Stimulated activated CD8-positive, alpha-beta memory T cell treated with anti-CD3 and anti-CD28 coated beads, Interleukin-7, amount 100 ng/mL, for 48 hours (primary cell): ENCODE measurements around the gene CORO1C.
"Not testable (repeated sequence)": the region's sequence is repeated elsewhere in the genome, so short reads cannot be mapped to it uniquely, and the experiment has no call there.

Experiments
- DNase-seq, 2 donors: peaks; one replicate each; pipeline ENCODE4 v3.0.0-alpha.2; 2020; ENCODE audit warnings: low read depth in 1 of 2; ENCODE audit errors: extremely low read depth in 1 of 2

CORO1C gene

DNA sequence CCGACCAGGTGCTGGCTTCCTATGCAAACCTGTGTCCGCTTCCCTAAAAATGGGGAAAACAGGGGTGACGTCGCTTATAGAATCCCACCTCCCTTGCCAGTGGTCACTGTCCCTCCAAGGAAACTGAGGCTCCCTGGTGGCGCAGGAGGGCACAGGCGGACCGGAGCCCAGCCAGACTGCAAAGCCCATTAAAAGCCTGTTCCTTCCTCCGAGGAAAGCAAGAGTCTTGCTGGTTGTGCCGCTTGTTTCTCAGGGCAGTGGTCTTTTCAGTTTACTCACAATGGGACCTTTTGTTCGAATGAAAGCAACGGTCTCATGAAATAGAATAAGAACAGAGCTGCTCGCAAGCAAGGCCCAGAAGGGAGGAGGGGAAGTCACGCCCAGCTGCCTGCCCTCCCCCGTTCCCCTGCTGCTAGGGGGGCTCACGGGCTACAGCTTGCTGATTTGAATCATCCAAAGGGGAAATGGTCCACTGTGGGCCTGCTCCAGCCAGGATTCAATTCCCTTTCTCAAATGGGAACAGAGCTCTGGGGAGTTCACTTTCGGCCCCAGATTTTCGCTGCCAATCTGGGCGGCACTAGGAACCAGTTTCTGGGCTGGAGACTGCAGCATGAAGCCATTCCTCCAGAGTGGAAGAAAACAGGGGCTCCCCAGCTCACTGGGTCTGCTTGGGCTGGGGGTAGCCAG, 93.0 kb downstream of the CORO1C start:
- DNase-seq = no peak

DNA sequence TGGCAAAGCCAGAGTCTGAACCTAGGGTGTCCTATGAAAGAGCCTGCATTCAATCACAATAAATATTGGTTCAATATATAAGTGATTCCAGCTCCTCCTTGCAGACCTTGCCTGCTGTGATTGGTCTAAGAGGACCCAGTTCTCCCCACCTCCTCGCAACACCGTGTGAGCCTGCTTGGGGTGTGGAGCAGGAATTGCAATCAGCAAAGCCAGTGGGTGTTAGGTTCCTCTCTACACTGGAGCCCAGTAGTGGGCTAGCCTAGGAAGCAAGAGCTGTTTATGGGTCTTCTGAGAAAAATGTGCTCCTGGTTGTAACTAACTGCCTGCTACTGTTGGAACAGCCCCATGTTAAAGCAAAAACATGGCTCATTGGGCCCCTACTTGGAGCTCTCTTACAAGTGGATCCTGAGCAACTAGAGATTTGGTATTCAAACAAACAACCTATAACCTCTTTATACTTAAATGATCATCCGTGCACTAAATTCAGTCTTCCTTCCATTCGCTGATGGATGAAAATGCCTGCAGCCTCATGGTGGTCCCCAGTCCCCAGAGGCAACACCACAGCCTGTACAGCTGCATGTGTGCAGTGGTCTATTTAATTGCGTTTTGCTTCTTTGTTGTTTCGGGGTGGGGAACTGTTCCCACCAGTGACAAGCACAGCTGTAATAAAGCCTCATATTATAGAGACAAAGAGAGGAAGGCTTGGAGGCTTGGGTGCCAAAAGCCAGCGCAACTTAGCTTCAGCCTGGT, 93.9 kb downstream of the CORO1C start:
- DNase-seq = no peak

- DNase-seq = no peak
Measured at GRCh38 chr12:108635997-108636808, 95.1 kb downstream of the CORO1C start.

DNA sequence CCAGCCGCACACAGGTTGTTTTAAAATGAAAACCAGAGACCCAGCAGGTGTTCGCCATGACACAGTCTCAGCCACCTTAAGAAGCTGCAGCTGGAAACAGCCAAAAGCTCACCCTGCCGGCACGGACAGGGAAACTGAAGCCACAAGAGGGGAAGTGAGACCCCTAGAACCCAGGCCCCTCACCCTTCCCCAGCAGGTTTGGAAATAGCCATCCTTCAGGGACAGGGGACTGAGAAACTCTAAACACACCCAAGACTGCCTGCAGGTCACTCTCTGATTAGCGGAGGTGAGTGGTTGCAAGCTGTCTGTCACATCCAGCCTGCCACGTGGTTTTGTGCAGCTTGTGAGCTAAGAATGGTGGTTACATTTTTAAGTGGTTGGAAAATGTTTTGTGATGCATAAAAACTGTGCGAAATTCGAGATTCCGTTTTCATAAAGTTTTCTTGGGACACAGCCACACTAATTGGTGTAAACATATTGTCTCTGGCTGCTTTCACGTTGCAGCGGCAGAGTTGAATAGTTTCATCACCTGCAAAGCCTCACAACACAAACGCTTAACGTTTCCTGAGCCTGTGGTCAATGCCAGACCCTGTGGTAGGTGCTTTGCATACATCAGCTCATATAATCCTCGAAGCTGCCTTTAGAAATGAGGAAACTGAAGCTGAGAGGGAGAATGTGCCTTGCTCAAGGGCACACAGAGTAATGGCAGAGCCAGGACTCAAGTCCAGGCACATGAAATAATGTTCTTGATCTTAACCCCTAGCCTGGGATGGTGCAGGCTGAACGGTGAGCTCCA, 95.9 kb downstream of the CORO1C start:
- DNase-seq = no peak

DNA sequence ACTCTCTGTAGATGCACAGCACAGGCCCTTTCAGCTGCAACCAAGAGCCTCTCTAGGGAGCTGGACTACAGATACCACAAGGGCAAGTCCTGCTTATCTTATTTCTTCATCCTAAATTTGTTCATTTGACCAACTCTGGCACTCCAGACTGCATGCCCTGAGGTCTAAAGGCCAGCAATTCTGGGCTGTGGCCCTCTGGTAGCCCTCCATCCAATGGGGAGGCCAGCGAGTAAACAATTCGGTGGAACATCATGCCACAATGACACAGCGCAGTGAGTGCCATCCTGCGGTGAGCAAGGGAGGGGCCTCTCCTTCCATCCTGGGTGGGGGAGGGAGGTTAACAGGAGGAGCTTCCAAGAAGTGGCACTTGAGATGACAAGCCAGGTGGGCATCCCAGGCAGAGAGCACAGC, 97.0 kb downstream of the CORO1C start:
- DNase-seq = no peak

GRCh38 chr12:108633534-108634248, 97.6 kb downstream of the CORO1C start, which contains the start of gene SELPLG:
TSS of gene SELPLG (minus strand) at chr12:108633894. CDS start at chr12:108624307, 9,587 bp downstream.
- DNase-seq = peak; percentile 68 to 91

DNA sequence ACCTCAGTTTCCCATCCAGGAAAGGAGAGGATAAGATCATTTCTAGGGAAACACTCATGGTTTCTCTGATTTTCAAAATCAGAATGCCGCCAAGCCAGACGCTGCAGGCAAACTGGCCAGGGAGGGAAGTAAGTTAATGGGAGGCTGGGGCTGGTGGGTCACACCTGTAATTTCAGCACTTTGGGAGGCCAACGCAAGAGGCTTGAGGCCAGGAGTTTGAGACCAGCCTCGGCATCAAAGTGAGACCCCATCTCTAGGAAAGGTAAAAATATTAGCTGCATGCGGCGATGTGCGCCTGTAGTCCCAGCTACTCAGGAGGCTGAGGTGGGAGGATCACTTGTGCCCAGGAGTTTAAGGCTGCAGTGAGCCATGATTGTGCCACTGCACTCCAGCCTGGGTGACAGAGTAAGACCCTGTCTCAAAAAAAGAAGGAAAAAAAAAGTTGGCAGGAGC, 98.2 kb downstream of the CORO1C start:
- no peak for DNase-seq

GRCh38 chr12:108631261-108631660, 100.1 kb downstream of the CORO1C start:
- not testable (repeated sequence) for DNase-seq

- DNase-seq = no peak
Measured at GRCh38 chr12:108630481-108631207, 100.7 kb downstream of the CORO1C start.

DNA sequence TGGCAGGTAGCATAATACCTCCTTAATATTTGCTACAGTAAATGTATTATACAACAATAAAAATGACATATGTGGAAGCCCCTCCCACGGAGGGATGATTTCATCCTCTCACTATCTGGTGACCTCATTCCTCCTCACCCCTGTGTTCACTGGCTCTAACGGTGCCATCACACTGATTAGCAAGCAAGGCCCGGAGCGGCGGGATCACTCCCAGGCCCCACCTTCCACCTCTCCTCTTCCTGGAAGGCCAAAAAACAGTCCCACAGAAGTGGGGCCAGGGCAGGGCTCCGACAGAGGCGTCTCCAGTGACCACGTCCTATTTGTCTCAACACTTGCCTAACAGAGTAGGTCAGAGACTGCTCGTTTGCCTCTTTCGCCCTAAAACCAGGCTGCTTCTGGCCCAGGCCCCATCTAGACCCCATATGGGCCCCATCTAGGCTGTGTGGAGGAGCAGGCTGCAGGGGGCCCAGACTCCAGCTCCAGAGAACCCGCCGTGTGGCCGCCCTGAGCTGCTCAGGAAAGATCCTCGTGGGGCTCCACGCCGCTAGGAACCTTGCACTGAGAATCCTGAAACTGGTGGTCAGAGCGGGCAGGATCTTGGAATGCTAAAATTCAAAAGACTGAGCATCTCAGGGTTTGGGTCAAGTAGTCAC, 101.4 kb downstream of the CORO1C start:
- DNase-seq = no peak

- DNase-seq = no peak
Measured at GRCh38 chr12:108629151-108629550, 102.2 kb downstream of the CORO1C start.

GRCh38 chr12:108627134-108627920, 104.0 kb downstream of the CORO1C start:
- DNase-seq = no peak

GRCh38 chr12:108625228-108625627, 106.1 kb downstream of the CORO1C start:
- DNase-seq = no peak

DNA sequence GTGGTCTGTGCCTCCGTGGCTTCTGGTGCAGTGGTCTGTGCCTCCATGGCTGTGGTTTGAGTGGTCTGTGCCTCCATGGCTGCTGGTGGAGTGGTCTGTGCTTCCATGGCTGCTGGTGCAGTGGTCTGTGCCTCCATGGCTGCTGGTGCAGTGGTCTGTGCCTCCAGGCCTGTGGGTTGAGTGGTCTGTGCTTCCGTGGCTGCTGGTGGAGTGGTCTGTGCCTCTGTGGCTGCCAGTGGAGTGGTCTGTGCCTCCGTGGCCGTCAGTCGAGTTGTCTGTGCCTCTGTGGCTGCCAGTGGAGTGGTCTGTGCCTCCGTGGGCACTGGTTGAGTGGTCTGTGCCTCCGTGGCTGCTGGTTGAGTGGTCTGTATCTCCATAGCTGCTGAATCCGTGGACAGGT, 107.7 kb downstream of the CORO1C start:
- DNase-seq = no peak

- DNase-seq = no peak
Measured at GRCh38 chr12:108622921-108623514, 108.3 kb downstream of the CORO1C start.

DNA sequence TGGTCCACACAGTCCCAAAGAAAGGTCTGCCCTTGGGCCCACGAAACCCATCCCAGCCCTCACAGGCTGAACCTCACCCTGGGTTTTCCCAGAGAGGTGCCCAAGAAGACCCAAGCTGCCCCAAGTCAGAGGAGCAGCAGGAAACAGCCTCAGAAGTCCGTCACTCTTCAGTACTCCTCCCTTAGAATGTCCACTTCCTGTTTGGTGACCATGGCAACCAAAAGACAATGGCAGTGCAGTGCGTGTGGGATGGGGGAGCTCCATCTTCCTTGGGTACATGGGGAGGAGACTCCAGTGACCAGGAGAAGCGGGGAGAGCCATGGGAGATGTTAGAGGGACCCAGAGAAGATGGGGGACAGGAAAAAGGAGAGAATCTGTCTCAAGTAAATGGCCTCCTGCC, 108.9 kb downstream of the CORO1C start:
- no peak for DNase-seq

DNA sequence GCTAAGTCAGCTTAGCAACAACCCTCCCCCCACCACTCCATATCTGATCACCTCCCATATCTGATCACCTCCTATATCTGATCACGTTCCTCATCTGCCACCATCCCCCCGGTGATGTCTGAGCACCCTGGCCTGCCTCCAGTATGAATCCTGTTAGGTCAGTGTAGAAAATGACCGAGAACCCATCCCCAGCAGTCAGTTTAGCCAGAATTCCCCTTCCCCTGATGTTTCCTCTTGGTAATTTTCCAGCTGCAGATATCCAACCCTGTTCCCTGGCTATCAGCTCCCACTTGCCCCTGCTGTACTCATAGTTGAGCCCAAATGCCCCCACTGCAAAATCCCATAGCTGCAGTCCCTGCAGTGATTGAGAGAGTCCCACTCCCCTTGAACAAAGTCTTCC, 110.2 kb downstream of the CORO1C start:
- DNase-seq = no peak
